ENCODE data around the gene PLCG2. TPM values are rescaled to one million over a fixed set of nuclear protein-coding genes. Genes with fewer than 3 reads are reported as not detected.

Gene PLCG2
- total and polyA plus RNA-seq, 2 of the 8 experiments (the other 6 are each of a cell fraction or from before 2014, with no cell fraction given): 6.1 to 6.9 TPM

GRCh38 chr16:81873206-81873605 lies 94.1 kb downstream of the PLCG2 start:
- H3K4me1 ChIP-seq (replicated peaks in 1 of 4; ENCODE audit: control insufficient read depth in 3 of 4, insufficient read depth in 4 of 4, low read length in 3 of 4): peaks cover 2 to 14% (median 7%) of the 10 kb centered on the region in 4 experiments; a peak in 6 of 7 replicates
- no peak overlapping the region for H3K4me2 ChIP-seq (ENCODE audit: insufficient read depth in 1 of 2, low read depth in 2 of 2, low read length in 2 of 2)
- H2AK5ac ChIP-seq (ENCODE audit: low read depth, low read length): no peak overlapping the region
- no peak overlapping the region for H3K27ac ChIP-seq (ENCODE audit: low read depth, low read length)
- H2BK20ac ChIP-seq (ENCODE audit: low read length): no peak overlapping the region
- H2AFZ ChIP-seq (ENCODE audit: low read length): no peak overlapping the region
- no peak overlapping the region for H4K5ac ChIP-seq (ENCODE audit: insufficient read length, low read depth, low read length)
- H2BK120ac ChIP-seq (replicated peaks; ENCODE audit: low read depth, low read length): no peak overlapping the region
- 88% methylated on average over 4 of the region's 4 CpGs; no CpG with 5 or more reads in 1 of the 2 experiments for WGBS, 2 experiments (ENCODE audit: extremely low coverage in 1 of 2, insufficient coverage in 1 of 2, insufficient read length in 1 of 2, insufficient replicate concordance in 2 of 2, low coverage in 1 of 2, low lambda C conversion rate in 2 of 2, missing lambda C conversion rate in 1 of 2)
- H3K9ac ChIP-seq (replicated peaks in 1 of 4; ENCODE audit: extremely low read depth in 1 of 4, low read depth in 3 of 4, low read length in 3 of 4): no peak overlapping the region
- H4K20me1 ChIP-seq (replicated peaks in 1 of 2; ENCODE audit: control insufficient read depth in 1 of 2, insufficient read depth in 2 of 2, low read length in 2 of 2): no peaks in the 10 kb centered on the region
- H2BK5ac ChIP-seq (ENCODE audit: low read depth, low read length): no peak overlapping the region
- H4K91ac ChIP-seq (replicated peaks; ENCODE audit: insufficient read length, low read length): no peak overlapping the region
- no peak overlapping the region for H3K23ac ChIP-seq (ENCODE audit: insufficient read length)
- no peak overlapping the region for H3K18ac ChIP-seq (ENCODE audit: extremely low read depth, low read length)
- no peaks in the 10 kb centered on the region for H3K23me2 ChIP-seq (ENCODE audit: low read depth, low read length)
- no peaks in the 10 kb centered on the region for H3K79me2 ChIP-seq (ENCODE audit: control insufficient read depth in 1 of 2, insufficient read depth in 2 of 2, low read length in 2 of 2)
- DNase-seq (ENCODE audit: low read depth in 1 of 2, low spot score in 2 of 2) (no peak), FAIRE-seq (no peak)
- H4K8ac ChIP-seq (ENCODE audit: extremely low read depth, insufficient read depth, low read length): no peak overlapping the region
- ChIA-PET POLR2A (ENCODE audit: partially characterized antibody) (interaction anchor here (0.7 to 1.5 kb wide), 3 partner anchors 9 to 1833 kb away, joined by 3 read pairs; no protein-coding TSS in a partner anchor), CTCF (ENCODE audit: partially characterized antibody) (interaction anchor here (0.6 to 6.5 kb wide), 42 partner anchors 10 to 629 kb away, joined by 3 to 78 read pairs (median 4); partner anchors contain the start of gene PLCG2)
- H3K9me3 ChIP-seq (ENCODE audit: insufficient read depth in 2 of 2, low read depth in 1 of 2, low read length in 1 of 2): no peaks in the 10 kb centered on the region
- TF ChIP-seq EP300 (IDR thresholded peaks at IDR 0.05; ENCODE audit: borderline replicate concordance in 1 of 2, low read depth in 2 of 2, low read length in 2 of 2): no peak
- no peak for TF ChIP-seq CEBPB (IDR thresholded peaks at IDR 0.05; ENCODE audit: low read depth, low read length)
- no peaks in the 10 kb centered on the region for H3K36me3 ChIP-seq (ENCODE audit: control insufficient read depth in 2 of 4, insufficient read depth in 4 of 4, low read length in 3 of 4)
- H3K27me3 ChIP-seq (replicated peaks in 1 of 4; ENCODE audit: control insufficient read depth in 3 of 4, extremely low read depth in 1 of 4, insufficient read depth in 3 of 4, low read length in 3 of 4): no peaks in the 10 kb centered on the region
- H3K79me1 ChIP-seq (ENCODE audit: low read depth, low read length): no peaks in the 10 kb centered on the region
- H3K4ac ChIP-seq (replicated peaks; ENCODE audit: insufficient read length, low read depth, low read length): no peak overlapping the region
- H2BK15ac ChIP-seq (ENCODE audit: low read length): no peak overlapping the region
- no peak overlapping the region for H3K14ac ChIP-seq (ENCODE audit: insufficient read length)
- no peak overlapping the region for H3K4me3 ChIP-seq (ENCODE audit: extremely low read depth in 1 of 4, insufficient read depth in 2 of 4, low read depth in 3 of 4, low read length in 4 of 4)
- H3K56ac ChIP-seq (replicated peaks; ENCODE audit: insufficient read length, low read depth, low read length): no peak overlapping the region
- no peak overlapping the region for H2BK12ac ChIP-seq (ENCODE audit: low read depth, low read length)
